GM21529 (cell line): ENCODE results near the gene ASB15.

Source experiments
- ATAC-seq: cut with Tn5 transposase; IDR thresholded peaks from one replicate; pipeline ENCODE4 v1.9.1; 2021; ENCODE audit not compliant: unreplicated experiment

Gene ASB15

GRCh38 chr7:123662293-123662692 is 60.7 kb downstream of the ASB15 start:
- ATAC-seq, result no peak

- ATAC-seq, result no peak
Measured at GRCh38 chr7:123662755-123663154, 61.1 kb downstream of the ASB15 start.

DNA sequence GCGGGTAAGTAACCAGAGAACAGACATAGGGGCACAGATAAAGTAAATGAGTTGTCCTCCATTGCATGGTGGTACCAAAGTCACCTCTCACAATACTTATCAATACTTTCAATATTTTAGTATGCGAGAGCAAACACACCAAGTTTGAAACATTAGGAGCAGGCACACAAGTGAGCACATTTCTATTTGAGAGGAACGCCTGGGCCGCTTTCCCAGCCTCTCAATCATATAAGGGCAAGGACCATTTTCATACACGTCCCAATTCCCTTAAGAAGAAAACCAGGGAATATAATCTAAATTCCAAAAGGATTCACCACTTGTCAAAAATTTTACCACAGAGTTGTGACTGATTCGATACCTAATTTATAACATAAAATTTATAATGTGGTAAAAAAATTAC is 61.6 kb downstream of the ASB15 start:
- no peak for ATAC-seq

DNA sequence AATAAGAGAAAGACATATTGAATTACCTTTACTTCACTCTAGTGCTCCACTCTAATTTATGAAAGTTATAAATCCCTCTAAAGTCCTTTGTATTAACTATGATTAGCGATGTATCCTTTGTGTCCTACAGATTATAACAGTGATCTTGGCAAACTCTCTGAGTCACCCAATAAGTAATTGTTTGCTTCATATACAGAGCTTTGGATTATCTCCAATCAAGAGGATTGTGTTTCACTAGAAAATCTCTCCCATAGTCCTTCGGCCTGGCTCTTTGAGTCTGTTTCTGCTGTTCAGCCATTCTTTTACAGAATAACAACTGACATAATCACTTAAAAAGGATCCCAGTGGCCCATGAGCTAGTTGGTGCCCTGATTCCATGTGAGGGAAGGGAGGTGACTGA is 63.5 kb downstream of the ASB15 start:
- no peak for ATAC-seq

DNA sequence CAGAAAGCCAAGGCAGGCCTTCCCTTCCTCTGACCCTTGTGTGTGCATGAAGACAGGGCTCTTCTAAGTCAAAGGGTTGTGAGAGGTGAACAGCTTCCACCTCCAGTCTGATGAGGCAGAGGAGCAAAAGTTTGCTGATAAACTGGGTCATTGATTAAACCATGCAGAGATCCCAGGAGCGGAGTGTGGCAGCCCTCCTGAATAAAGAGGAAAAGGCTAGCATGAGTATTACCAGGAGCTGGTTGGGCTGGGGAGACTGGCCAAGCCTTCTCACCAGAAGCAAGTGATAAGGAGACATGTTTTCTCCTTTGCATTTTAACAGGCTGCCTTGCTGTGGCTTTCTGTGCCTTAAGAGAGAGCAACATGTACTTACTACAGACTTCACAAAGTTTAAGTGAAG is 64.3 kb downstream of the ASB15 start:
- ATAC-seq, result no peak

DNA sequence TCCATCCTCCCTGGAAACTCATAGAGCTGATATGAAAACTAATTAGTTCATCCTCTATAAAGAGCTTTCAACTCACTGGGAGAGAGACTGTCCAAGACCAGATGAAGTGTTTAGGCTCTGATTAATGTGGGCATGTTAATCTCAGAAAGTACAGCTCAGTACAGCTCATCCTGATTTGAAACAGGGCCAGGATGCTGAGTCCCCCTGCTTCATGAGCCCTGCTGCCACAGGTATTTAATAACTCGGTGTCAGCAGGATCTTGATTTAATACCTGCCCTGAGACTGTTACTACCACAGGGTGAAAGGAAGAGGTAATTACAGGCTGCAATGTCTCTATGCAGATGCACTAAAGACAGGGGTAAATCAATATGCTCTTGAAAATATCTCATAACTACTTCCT is 64.9 kb downstream of the ASB15 start:
- ATAC-seq, result no peak

GRCh38 chr7:123669485-123669884 is 67.9 kb downstream of the ASB15 start:
- no peak for ATAC-seq

DNA sequence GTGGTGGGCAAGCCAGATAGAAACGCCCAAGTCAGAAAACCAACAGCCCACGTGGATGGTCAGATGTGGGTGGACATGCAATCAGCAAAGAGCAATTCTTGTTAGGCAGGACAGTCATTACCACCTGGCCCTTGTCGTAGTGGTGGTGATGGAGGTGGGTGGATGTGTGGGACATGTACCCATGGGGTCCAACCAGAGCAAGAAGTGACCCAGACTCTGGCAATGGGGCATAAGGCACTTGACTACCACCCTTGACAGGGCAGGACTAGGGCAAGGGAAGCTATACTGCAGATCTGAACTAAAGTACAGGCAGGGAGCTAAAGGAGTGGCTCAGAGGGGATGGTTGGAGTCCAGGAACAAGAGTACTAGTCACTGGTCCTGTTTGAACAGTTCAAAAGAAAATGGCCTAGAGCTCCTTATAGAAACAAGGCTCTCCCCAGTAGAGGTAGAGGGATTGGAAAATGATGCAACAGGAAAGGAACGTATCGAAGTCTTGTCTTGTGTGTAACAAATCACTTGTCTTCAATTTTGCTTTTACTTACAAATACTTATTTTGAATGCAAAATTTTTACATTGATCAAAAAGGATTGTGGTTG is 71.6 kb downstream of the ASB15 start:
- ATAC-seq, result no peak

GRCh38 chr7:123673752-123674398 is 72.3 kb downstream of the ASB15 start:
- ATAC-seq, result no peak

DNA sequence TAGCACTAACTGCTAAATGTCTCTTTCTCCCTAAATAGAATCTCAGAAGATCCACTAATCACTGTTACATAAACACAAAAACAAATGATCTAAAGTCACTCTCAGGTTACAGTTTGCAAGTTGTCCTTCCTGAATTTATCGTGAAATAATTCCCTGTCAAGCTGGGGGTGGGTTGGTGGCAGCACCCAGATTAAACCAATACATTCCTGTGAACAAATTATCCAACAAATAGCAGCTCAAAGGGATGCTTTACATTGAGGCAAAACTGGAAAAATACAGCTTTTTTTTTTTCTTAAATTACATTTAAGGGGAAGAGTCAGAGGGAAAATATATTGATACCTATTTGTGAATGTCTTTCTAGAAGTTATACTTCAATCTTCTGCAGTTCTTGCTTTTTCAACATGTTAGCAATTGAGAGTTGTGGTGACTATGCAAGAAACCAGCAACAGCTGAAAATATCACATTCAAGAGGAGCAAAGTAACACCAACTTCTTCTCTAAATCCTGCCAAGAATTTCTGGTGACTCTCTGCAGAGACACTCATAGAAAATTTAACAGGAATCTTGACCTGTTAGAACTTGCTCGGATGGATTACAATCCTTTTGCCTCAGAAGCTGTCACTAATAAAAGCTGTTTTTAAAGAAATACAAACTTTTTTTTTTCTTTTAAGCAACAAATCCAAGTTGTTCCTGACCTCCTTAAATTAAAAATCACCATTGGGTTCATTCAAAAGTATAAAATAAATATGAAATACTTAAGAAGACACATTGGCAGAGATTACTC is 73.0 kb downstream of the ASB15 start:
- no peak for ATAC-seq

DNA sequence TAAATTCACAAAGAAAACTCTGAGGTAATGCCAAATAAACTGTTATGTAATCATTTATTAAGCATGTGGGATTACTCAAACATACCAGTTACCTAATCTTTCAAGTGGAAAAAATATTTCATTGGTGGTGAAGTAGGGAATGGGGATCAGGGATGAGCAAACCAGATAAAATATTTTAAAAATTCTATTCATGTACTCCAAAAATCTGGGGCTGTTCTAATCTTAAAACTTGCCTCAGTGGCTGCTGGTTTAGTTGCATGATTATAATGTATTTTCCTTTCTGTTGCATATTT is 73.5 kb downstream of the ASB15 start:
- ATAC-seq, result no peak

DNA sequence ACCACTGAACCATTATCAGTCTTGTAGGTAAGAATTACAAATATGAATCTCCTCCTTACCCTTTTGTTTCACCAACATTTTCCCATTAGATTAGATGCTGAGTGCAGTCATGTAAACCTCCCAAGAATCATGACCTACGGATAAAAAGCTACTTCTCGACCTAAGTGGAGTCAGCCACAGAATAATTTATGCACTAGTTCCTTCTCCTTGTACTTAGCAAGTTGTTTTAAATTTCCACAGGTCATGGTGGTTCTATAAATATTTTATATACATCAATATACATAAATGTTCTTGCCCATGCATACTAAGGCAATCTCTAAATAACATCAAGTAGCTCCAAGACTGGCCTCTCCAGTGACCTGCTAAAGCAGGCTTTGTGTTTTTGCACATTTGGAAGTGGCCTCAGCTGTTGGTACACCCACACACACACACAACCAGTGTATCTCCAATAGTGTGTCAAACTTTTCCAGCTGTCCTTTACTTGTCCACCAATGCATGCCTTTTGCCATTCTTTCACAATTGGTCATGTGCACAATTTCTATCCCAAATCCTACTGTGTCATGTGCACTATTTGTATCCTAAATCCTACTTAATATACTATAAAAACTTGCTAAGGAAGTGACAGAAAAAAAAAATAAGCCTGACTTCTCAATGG is 75.6 kb downstream of the ASB15 start:
- ATAC-seq, result no peak

DNA sequence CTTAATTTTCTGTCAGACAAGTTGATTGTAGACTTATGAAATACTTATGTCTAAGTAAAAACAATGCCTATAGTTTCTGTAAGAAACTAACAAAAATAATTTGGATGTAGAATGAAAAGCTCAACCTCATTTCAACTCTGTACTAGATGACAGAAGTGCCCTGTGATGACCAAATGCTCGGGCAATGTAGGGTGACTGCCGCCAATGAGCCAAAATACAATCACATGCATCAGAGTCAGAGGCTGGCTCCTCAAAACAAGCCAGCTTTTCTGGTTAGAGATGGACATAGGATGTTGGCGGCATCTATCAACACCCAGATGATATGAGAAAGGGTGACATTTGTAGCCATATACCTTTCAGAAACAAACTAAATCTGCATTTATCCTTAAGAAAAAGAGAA is 78.0 kb downstream of the ASB15 start:
- ATAC-seq, result no peak

DNA sequence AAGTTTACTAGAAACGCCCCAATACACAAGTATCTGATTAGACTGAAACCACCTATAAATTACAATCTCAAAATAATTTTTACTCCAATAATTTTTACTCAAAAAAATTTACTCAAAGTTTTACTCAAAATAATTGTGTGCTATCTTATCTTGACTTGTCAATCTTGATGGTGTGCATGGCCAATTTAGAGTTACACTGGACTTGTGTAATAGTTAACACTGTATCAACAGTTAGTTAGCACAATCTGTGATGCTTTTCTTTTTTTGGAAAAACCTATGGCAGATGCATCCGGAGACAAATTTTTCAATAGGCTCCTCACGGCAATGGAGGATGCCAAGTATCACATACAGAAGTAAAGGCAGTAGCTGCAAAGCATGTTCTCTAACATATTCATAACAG is 79.0 kb downstream of the ASB15 start:
- ATAC-seq, result no peak

DNA sequence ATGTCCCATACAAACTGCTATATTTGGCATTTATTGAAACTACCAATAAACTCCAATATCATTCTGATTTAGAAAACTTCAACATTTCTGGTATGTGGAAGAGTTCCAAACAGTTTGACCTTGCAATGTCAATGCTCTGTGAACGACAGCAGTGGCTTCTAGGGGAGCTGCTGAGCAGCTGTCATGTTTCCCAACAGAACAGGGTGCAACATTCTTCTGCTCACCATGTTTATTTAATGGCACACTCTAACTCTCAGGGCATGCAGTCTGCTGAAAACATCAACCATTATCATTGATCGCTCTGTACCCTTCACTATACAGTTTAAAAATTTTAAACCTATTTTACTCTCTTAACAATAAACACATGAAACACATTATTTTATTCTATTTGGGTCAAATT is 79.9 kb downstream of the ASB15 start:
- no peak for ATAC-seq

DNA sequence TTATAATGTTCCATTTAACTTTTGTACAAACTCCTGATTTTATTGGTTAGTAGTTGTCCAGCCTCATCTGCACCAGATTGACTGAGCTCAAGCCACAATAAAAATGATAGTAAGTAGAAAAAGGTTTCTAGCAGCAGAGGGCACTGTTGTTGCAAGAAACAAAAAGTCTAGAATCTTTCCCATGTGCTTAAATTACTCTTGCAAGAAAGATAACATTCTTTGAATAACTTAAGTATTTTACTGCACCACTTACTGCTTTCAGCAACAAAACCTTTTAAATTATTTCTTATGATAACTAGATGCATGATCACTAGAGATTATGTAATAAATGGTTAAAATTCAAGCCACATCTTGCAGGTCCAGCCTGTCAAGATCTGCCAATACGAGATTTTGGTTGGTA is 81.1 kb downstream of the ASB15 start:
- ATAC-seq, result peak; percentile 79

DNA sequence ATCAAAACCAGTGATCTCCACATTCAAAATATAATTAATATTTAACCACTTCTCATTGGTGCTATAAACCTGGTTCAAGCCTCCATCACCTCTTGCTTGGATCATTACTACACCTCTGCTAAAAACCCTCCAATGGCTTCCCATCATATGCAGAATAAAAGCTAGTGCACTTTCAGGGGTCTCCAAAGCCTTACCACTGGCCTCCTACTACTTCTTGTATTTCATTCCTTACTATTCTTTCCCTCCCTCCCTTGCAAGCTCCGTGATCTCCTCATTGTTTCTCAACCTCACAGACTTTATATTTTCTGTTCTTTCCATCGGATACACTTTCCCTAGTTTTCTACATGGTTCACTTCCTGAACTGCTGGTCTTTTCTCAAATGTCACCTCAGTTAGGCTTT is 85.5 kb downstream of the ASB15 start:
- no peak for ATAC-seq

DNA sequence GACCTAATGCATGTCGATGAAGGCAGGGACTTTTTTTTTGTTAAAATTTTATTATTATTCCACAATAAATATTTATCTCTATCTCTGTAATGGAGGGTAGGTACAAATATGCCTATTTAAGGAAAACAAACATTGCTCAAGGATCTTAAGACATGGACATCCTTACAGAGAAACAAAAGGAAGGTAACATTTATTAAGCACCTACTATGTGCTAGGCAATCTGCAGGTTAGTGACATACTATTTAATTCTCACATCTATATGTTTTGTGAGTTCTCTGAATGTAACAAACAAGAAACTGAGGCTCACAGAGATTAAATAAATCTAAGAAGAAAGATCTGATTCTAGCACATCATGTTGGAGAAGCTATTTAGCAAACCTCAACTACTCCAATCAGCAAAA is 86.1 kb downstream of the ASB15 start:
- ATAC-seq, result no peak
